Stomach (tissue), 4 donors: ENCODE data around the gene CHN1.

ENCODE experiments used
- CTCF ChIP-seq, 7 experiments: fragments of 450-650 bp in 4 of 7; fragments of 200-600 bp in 3 of 7; sonication (generic) in 3 of 7; IDR thresholded peaks; one replicate each; pipeline ENCODE4 v1.5.1; 2016 to 2019; ENCODE audit warnings: antibody characterized with exemption in 7 of 7, control low read depth in 2 of 7, mild to moderate bottlenecking in 1 of 7
- EP300 ChIP-seq: sonication (generic); formaldehyde crosslinking; IDR thresholded peaks from one replicate; pipeline ENCODE4 v1.6.1; 2017; ENCODE audit warnings: antibody characterized with exemption
- POLR2A ChIP-seq, 4 donors: fragments of 450-650 bp; IDR thresholded peaks; one replicate each; pipeline ENCODE4 v1.6.1; 2016; ENCODE audit warnings: antibody characterized with exemption in 4 of 4, control low read depth in 2 of 4, mild to moderate bottlenecking in 1 of 4, moderate library complexity in 1 of 4

GRCh38 chr2:175010848-175011254 is 5.7 kb upstream of the CHN1 start:
- no peak for TF ChIP-seq POLR2A (IDR thresholded peaks at IDR 0.05)
- TF ChIP-seq CTCF (IDR thresholded peaks at IDR 0.05): no peak
- no peak for TF ChIP-seq EP300
